HTR-8/SVneo (cell line): ENCODE measurements around the gene TBRG4.

ENCODE experiments used
- DNase-seq: peaks from one replicate; pipeline ENCODE4 v3.0.0; 2011; ENCODE audit warnings: low spot score, mixed read lengths; ENCODE audit not compliant: insufficient read length
- FAIRE-seq: peaks from 2 replicates; lab custom pipeline; 2011; peaks lifted over from hg19 to GRCh38; lab: Jason Lieb, UNC

TBRG4 gene

GRCh38 chr7:45146531-45147379 lies 35.3 kb upstream of the TBRG4 start:
- no peak for FAIRE-seq
- DNase-seq: no peak

- no peak for FAIRE-seq
- no peak for DNase-seq
Observed at GRCh38 chr7:45145881-45146280, 34.4 kb upstream of the TBRG4 start.

- DNase-seq: no peak
- no peak for FAIRE-seq
Observed at GRCh38 chr7:45143616-45144015, 32.1 kb upstream of the TBRG4 start.

DNA sequence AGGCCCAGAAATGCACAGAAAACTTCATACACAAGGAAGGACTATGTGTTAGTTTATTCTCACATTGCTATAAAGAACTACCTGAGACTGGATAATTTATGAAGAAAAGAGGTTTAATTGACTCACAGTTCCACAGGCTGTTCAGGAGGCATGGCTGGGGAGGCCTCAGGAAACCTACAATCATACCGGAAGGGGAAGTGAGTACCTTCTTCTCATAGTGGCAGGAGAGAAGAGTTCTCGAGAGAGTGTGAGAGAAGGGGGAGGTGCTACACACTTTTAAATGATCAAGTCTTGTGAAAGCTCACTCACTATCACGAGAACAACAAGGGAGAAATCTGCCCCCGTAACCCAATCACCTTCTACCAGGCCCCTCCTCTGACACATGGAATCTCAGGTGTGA lies 29.3 kb upstream of the TBRG4 start:
- DNase-seq: no peak
- no peak for FAIRE-seq

DNA sequence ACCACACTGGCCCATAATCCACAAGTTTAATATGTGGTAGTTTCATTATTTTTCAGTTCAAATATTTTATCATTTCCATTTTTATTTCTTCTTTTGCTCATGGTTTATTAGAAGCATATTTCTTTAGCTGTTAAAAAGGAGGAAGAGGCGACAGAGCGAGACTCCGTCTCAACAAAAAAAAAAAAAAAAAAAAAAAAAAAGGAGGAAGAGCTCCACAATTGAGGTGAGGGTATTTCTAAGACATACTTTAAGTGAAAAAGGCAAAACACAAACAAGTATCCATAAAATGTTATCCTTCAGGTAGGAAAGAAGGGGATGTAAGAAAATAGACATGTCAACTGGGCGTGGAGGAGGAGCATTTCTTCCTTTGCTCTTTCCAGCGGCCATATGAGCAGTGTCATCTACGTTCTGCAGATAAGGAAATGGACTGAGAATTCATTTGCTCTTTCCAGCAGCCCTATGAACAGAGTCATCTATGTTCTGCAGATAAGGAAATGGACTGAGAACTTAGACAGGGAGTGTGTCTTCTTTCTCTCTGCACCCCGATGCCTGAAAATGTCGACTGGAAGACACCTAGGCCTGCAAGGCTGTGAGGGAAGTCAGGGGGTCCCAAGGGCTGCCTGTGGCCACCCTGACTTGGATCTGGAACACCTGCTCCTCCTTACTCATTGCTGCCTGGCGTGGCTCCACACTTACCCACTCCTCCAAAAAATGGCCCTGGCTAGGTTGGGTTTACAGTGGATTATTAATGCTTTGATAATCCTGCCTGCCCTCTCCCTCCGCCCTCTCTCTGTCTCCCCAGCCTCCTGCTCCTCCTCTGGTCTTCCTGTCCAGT lies 27.2 kb upstream of the TBRG4 start:
- DNase-seq: no peak
- no peak for FAIRE-seq

DNA sequence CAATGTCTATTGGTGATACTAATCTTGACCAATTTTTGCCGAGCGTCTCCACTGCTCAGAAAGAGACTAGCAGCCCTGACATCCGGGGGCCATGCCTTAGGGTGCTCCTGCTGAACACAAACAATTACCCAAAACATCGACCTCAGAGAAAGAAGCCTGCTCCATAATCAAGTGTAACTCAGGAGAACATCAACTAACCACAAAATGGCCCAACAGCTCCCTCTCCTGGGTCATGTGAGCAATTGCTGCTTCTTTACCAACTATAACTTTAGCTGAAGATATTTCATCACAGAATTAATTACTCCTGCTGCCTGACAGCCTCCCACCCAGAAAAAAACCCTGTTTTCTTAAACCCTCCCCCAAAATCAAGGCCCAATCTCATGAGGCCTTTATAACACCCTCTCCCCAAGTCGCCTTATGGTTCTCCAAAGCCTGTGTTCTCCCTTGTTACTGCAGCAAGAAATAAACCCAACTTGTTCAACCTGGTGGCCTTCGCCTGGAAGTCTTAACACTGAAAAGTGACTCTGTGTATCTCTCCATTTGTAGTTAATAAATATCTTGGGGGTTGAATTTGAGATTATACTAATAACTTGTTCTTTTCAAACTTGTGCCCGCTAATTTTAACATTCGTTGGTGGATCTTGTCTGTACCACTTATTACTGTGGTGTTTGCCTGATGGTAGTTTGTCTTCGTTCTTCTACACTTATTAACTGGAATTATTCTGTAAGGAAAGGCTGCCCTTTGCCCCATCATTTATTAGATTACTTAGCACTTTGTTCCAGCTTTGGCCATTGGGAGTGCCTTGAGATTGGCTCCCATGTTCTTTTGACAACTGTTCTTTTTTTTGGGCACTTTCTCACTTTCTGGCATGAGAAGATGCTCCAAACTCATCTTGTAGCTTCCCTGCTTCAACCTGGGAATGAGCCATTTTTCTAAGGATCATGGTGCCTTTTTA lies 24.9 kb upstream of the TBRG4 start:
- peak; percentile 89 for DNase-seq
- FAIRE-seq: no peak

- FAIRE-seq (no peak), DNase-seq (no peak)
Observed at GRCh38 chr7:45133877-45134276, 22.4 kb upstream of the TBRG4 start.

GRCh38 chr7:45133352-45133751 lies 21.9 kb upstream of the TBRG4 start:
- no peak for FAIRE-seq
- no peak for DNase-seq

- no peak for FAIRE-seq
- DNase-seq: no peak
Observed at GRCh38 chr7:45132708-45133320, 21.3 kb upstream of the TBRG4 start.

DNA sequence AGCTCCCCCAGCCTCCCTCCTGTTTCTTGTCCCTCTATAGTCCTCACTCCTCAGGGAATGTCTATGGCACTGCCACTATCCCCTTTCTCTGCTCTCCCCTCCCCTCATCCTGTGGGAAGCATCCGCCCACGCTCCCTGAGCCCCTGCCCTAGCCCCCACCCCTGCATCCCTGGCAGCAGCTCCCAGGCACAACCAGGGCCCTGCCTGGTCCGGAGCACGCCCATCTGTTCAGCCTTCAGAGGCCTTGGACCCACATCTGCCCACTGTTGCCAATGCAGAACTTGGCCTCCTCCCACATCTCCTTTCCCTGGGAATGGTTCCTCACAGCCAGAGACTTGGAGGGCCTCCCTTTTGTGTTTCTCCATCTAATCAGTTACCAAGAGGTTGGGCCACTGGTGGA lies 20.4 kb upstream of the TBRG4 start:
- FAIRE-seq (no peak), DNase-seq (no peak)

- FAIRE-seq: no peak
- DNase-seq: no peak
Observed at GRCh38 chr7:45130910-45131309, 19.4 kb upstream of the TBRG4 start.

- FAIRE-seq: no peak
Observed at GRCh38 chr7:45129906-45130305, 18.4 kb upstream of the TBRG4 start.

GRCh38 chr7:45129181-45129800 lies 17.8 kb upstream of the TBRG4 start:
- FAIRE-seq: no peak

More at GRCh38 chr7:45129906-45130305, 18.4 kb upstream of the TBRG4 start:
- DNase-seq: no peak

GRCh38 chr7:45126920-45127319 lies 15.4 kb upstream of the TBRG4 start:
- DNase-seq (no peak), FAIRE-seq (no peak)

More at GRCh38 chr7:45129181-45129800, 17.8 kb upstream of the TBRG4 start:
- DNase-seq: no peak

DNA sequence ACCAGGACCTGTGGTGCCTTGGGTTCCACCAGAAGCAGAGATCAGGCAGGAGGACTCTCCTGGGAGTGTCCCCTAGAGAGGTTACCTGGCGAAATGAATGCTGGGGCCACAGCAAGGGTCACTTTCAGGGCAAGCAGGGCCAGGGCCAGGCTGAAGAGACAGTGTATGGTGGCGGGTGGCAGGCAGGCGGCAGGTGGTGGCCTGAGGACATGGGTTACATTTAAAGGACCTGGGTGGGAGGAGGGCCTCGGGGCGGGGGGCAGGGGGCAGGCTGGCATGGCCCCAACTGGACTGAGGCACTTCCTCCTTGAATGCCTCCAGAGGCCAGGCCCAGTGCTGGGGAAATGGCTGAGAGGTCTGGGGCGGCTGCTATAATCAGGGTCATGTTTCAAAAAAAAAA lies 14.7 kb upstream of the TBRG4 start:
- FAIRE-seq: no peak
- DNase-seq: no peak

DNA sequence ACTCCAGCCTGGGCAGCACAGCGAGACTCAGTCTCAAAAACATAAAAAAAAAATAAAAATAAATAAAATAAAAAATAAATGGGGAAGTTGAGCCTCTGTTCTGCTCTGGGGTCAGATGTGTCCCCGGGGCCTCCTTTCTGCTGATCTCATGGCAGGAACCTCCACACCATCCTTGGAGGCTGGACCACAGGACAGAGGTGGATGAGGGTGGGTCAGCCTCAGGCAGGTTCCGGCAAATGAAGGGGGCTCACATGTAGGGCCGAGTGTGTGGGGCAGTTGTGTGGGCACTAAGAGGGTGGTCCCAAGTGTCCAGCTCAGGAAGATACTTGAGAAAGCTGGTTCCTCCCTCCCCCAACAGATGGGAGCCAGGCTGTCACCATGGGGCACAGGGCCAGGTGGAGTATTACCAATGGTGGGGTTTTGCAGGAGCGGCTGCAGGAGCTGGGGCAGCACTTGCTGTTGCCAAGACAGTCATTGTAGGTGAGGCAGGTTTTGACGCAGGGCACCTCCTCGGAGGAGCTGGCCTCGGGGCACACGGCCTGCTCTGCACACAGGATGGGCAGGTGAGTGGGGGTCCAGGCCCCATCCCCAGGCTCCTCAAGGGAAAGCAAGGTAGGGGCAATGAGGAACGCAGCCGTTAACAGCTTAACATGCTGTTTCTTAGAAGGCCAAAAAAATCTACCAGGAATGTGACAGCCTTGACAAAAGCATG lies 13.9 kb upstream of the TBRG4 start:
- FAIRE-seq: no peak

GRCh38 chr7:45123913-45124710 lies 12.6 kb upstream of the TBRG4 start:
- FAIRE-seq: no peak

More for the DNA sequence above, 13.9 kb upstream of the TBRG4 start:
- no peak for DNase-seq

More at GRCh38 chr7:45123913-45124710, 12.6 kb upstream of the TBRG4 start:
- no peak for DNase-seq
